Effector memory CD4-positive, alpha-beta T cell (primary cell): ENCODE data around the gene KLK4.
"Not testable (repeated sequence)": the region's sequence is repeated elsewhere in the genome, so short reads cannot be mapped to it uniquely, and the experiment has no call there.

Source experiments
- DNase-seq, 3 donors: peaks; one replicate each; pipeline ENCODE4 v3.0.0-alpha.2; 2020
- H3K27ac ChIP-seq: 2 replicates; pipeline ENCODE4 v1.7.0; 2013; ENCODE audit warnings: mild to moderate bottlenecking, low read length, moderate library complexity; ENCODE audit not compliant: insufficient read depth, poor library complexity, severe bottlenecking
- H3K27me3 ChIP-seq: replicated peaks from 2 replicates; pipeline ENCODE4 v1.7.0; 2013; ENCODE audit warnings: mild to moderate bottlenecking, low read length; ENCODE audit not compliant: insufficient read depth, control insufficient read depth, poor library complexity, severe bottlenecking
- H3K36me3 ChIP-seq: 2 replicates; pipeline ENCODE4 v1.7.0; 2013; ENCODE audit warnings: mild to moderate bottlenecking, low read length, moderate library complexity; ENCODE audit not compliant: control insufficient read depth, insufficient read depth
- H3K4me1 ChIP-seq: 2 replicates; pipeline ENCODE4 v1.7.0; 2013; ENCODE audit warnings: low read length, mild to moderate bottlenecking; ENCODE audit not compliant: control insufficient read depth, insufficient read depth, poor library complexity, severe bottlenecking
- H3K4me3 ChIP-seq: 2 replicates; pipeline ENCODE4 v1.7.0; 2013; ENCODE audit warnings: low read length, low read depth, mild to moderate bottlenecking; ENCODE audit not compliant: insufficient read depth, poor library complexity, severe bottlenecking
- H3K9me3 ChIP-seq: 2 replicates; pipeline ENCODE4 v1.7.0; 2013; ENCODE audit warnings: mild to moderate bottlenecking, low read length, moderate library complexity; ENCODE audit not compliant: control insufficient read depth

Gene KLK4

DNA sequence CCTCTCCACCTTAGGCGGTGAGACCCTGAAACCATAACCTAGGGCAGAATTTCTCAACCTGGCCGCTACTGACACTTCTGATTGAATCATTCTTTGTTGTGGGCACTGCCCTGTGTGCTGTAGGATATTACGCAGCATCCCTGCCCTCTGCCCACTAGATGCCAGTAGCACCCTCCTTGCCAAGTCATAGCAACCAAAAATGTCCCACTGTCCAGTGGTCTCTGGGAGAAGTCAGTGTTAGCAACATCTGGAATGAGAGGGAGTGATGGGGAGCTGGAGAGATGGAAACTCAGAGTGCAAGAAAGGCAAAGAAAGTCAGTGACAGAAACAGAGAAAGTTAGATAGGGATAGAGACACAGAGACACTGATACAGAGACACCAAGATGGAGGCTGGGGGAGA lies 13.6 kb downstream of the KLK4 start:
- DNase-seq, result no peak
- H3K27ac ChIP-seq, result no peak overlapping the region
- H3K4me3 ChIP-seq, result no peak overlapping the region
- H3K4me1 ChIP-seq, result no peaks in the 10 kb centered on the region
- no peaks in the 10 kb centered on the region for H3K27me3 ChIP-seq
- no peaks in the 10 kb centered on the region for H3K36me3 ChIP-seq
- no peaks in the 10 kb centered on the region for H3K9me3 ChIP-seq

DNA sequence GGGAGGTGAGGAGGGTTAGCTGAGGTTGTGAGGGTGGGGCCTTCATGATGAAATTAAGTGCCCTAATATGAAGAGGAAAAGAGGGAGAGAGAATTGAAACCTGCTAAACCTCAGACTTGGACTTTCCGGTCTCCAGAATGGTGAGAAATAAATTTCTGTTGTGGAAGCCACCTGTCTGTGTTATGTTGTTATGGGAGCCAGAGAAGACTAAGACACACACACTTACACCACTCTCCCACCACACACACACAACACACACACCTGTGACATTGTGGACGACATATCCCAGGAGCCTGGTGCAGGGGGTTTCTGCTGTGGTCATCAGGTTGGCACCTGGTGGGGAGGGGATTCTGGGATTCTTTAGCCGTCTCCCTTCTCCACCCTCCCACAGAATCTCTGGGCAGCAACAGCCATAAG lies 14.0 kb downstream of the KLK4 start:
- no peaks in the 10 kb centered on the region for H3K27me3 ChIP-seq
- no peak overlapping the region for H3K27ac ChIP-seq
- H3K9me3 ChIP-seq, result no peaks in the 10 kb centered on the region
- H3K4me3 ChIP-seq, result no peak overlapping the region
- no peaks in the 10 kb centered on the region for H3K4me1 ChIP-seq
- no peak for DNase-seq
- H3K36me3 ChIP-seq, result no peaks in the 10 kb centered on the region

DNA sequence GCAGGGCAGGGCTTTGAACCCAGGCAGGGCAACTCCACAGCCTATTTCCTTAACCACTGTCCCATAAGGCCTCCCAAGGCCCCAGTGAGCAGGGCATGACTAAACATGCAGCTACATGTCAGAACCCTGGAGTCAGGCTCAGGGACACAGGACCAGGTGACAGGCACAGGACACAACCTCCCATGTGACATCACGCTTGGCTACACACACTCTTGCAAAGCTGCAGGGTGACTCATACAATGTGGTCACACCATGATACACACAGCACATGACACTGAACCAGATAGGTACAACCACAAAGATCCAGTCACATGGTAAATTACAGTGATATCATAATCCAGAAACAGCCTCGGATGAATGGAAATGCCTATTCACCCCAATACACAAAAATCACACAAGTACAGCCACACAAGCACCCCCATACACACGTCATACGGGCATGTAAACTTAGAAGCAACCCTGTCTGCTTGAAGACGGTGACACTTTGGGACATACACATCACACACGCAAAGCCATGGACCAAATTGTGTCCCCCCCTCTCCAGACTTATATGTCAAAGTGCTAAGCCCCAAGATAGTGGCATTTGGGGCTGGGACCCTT lies 14.5 kb downstream of the KLK4 start:
- no peaks in the 10 kb centered on the region for H3K27me3 ChIP-seq
- no peaks in the 10 kb centered on the region for H3K9me3 ChIP-seq
- H3K4me1 ChIP-seq, result no peaks in the 10 kb centered on the region
- H3K27ac ChIP-seq, result no peak overlapping the region
- no peak for DNase-seq
- no peak overlapping the region for H3K4me3 ChIP-seq
- no peaks in the 10 kb centered on the region for H3K36me3 ChIP-seq

DNA sequence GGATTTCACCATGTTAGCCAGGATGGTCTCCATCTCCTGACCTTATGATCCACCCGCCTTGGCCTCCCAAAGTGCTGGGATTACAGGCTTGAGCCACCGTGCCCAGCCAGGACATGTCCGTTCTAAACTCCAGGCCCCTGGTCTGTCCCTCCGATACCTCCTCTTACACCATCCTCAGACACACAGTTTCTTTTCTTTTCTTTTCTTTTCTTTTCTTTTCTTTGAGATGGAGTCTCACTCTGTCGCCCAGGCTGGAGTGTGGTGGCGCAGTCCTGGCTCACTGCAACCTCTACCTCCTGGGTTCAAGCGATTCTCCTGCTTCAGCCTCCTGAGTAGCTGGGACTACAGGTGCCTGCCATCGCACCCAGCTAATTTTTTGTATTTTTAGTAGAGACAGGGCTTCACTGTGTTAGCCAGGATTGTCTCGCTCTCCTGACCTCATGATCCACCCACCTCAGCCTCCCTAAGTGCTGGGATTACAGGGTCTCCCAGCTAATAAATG lies 15.1 kb downstream of the KLK4 start:
- H3K4me1 ChIP-seq, H3K27ac ChIP-seq, H3K4me3 ChIP-seq, H3K9me3 ChIP-seq, H3K27me3 ChIP-seq, DNase-seq, H3K36me3 ChIP-seq: not testable (repeated sequence)

DNA sequence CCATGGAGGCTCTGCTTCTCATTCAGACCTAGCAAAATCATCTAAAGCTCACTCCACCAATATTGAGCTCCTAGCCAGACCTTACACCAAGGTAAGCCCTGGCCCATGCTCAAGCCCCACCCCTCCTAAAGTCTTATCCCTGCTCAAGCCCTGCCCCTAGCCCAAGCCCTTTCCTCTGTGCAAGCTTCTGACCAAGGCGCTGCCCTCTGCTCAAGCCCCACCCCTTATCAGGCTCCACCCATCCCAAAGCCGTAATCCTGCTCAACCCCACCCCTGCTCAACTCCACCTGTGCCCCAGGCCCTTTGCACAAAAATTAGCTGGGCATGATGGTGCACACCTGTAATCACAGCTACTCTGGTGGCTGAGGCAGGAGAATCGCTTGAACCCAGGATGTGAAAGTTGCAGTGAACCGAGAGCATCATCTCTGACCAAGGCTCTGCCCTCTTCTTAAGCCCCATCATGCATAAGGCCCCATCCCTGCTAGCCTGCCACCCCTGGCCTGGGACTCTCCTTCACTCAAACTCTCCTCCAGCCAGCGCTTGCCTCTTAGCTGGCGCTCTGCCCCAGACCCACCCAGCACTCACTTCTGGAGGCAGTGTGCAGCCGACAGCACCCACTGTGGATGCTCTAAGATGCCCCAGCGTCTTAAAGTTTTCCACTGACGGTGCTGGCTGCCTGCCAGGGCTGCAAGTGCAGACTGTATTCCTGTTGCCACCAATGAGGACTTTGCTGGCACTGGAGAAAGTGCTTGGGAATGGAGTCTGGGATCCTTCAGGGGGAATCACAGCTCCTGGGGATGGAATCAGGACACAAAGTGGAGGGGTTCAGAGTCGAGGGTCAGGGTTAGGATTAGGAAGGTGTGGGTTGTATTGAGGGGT lies 16.5 kb downstream of the KLK4 start:
- H3K9me3 ChIP-seq, result no peaks in the 10 kb centered on the region
- H3K4me3 ChIP-seq, result no peak overlapping the region
- H3K36me3 ChIP-seq, result no peaks in the 10 kb centered on the region
- no peak for DNase-seq
- no peak overlapping the region for H3K27ac ChIP-seq
- H3K4me1 ChIP-seq, result no peaks in the 10 kb centered on the region
- no peaks in the 10 kb centered on the region for H3K27me3 ChIP-seq

DNA sequence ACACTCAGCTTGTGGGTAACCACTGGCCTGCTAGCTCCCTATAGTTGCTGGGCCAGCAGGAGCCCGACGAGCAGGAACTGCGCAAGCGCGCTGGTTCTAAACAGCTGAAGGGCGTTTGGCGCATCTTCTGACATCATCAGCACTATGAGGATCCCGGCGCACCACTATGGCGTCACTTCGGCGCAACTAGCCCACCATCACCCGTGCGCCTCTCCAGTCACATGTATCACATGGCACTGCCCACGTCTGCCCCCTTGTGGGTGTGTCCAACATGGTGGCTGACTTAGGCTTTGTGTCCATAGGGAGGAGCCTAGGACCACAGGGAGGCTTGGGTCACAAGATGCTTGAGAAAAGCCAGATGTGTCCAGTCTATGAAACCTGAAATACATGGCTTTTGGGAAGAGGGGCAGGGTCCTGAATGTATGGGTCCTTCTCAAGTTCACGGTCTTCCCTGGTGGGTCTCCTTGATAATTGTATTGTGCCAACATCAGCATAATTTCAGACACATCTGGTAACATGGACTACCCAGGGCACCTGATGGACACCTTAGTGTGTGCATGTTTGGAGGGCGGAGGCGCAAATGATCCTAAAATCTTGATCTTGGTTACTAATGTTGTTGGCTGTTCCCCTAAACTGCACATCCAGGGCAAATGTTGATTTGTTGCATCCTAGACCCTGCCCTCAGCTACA lies 18.0 kb downstream of the KLK4 start:
- Histone ChIP-seq H3K36me3 (no peaks in the 10 kb centered on the region), H3K27me3 (no peaks in the 10 kb centered on the region), H3K4me1 (no peaks in the 10 kb centered on the region), H3K27ac (no peak overlapping the region), H3K4me3 (no peak overlapping the region), H3K9me3 (no peaks in the 10 kb centered on the region)
- DNase-seq, result no peak

DNA sequence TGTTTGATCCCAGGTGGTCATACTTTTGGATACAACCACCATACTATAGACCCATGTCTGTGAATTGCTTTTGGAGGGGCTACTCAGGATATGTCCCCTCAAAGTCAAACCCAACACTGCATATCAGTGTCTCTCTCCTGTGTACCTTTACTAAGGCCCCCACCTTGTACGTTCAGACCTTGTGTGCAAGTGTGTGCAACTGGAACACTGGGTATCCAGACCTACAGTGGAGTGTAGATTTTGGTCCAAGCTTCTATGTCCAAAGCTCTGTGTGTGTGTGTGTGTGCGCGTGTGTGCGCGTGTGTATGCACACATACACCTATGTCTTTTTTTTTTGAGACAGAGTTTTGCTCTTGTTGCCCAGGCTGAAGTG lies 20.0 kb downstream of the KLK4 start:
- Histone ChIP-seq H3K4me3 (no peak overlapping the region), H3K9me3 (no peaks in the 10 kb centered on the region), H3K27me3 (no peaks in the 10 kb centered on the region), H3K4me1 (no peaks in the 10 kb centered on the region), H3K36me3 (no peaks in the 10 kb centered on the region), H3K27ac (no peak overlapping the region)
- DNase-seq, result no peak

DNA sequence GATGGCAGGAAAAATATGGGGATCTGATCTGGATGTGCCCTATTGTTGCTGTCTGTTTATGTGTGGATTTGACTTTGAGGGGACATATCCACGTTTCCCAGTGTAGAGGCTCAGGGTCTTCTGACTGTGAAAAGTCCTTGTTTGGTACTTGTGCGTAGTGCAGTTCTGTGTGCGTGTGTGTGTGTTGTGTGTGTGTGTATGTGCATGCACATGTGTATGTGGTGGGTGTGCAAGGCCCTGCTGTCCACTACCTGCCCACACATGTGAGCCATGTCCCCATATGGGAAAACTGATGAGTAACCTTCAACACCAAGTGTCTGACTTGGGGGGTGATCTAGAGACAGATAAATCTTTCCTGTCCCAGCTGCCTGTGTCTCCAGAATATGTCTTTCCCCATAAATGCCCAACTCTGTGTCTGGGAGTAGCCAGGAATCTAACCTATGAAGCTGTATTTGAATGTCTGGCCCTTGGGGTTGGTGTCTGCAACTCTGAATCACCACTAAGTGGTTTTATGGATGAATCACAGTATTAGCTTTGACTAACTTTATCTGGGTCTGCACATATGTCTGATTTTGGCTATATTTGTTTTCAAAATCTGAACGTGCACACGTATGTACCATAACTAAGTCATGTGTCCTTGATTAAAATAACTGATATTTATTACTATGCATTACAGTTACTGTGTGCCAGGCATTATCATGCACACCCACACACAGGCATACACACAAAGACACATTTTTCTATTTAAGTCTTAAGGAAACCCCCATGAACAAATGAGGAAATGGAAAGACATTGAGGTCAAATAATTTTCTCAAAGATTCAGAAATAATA lies 20.6 kb downstream of the KLK4 start:
- Histone ChIP-seq H3K27me3 (no peaks in the 10 kb centered on the region), H3K27ac (no peak overlapping the region), H3K9me3 (no peaks in the 10 kb centered on the region), H3K4me1 (no peaks in the 10 kb centered on the region), H3K4me3 (no peak overlapping the region), H3K36me3 (no peaks in the 10 kb centered on the region)
- DNase-seq, result no peak

DNA sequence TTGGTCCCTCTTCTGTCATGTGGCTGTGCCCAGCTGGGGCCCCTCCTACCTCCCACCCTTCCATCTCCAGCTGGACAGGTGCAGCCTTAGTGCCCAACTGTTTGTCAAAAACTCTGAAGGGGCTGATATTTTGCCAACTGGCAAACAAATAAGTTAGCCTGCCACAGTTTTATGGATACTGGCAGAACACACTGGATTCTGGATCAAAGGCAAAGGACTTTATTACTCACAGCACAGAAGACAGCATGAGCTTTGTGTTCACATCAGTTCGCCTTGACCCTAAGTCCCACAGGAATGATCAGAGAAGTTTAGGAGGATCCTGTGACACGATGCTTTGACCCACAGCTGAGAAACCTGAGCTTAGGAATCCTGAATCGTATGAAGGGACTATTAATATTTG lies 21.6 kb downstream of the KLK4 start:
- H3K36me3 ChIP-seq, result no peaks in the 10 kb centered on the region
- H3K4me1 ChIP-seq, result no peaks in the 10 kb centered on the region
- no peak overlapping the region for H3K4me3 ChIP-seq
- DNase-seq, result no peak
- H3K27ac ChIP-seq, result no peak overlapping the region
- H3K9me3 ChIP-seq, result no peaks in the 10 kb centered on the region
- no peaks in the 10 kb centered on the region for H3K27me3 ChIP-seq
